HG02759 (cell line): Measurements from ENCODE around the gene PALM3.

Experiments used
- ATAC-seq: cut with Tn5 transposase; IDR thresholded peaks from one replicate; pipeline ENCODE4 v1.9.1; 2021; ENCODE audit warnings: mild to moderate bottlenecking, moderate library complexity; ENCODE audit not compliant: unreplicated experiment

Gene PALM3, protein sequence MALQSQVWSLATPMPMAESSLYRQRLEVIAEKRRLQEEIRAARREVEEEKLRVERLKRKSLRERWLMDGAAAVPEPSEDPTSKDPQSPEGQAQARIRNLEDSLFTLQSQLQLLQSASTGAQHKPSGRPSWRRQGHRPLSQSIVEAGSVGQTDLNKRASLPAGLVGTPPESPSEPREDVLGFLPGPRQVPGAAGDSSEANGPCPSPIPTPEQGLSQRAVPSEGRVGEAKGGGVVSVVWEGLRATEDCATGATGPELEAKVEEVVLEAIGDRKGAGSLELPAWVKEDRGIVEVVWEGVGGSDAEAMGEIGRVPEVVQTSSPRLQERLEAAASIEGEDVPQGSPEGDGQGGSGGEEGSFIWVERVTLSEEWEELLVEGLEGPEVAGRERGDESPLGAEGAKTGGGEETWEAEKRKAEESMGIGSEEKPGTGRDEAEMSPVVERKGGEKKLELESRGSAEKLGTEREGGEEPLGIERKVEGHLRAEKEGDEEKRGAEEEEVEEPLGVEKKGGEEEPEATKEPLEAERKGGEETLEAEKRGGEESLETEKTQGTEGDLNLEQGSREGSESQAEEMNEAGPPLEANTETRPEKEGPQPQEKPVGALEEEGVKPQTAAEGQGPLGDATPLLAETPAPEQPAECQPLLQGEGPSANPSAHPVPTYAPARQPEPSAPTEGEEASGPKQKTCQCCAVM

DNA sequence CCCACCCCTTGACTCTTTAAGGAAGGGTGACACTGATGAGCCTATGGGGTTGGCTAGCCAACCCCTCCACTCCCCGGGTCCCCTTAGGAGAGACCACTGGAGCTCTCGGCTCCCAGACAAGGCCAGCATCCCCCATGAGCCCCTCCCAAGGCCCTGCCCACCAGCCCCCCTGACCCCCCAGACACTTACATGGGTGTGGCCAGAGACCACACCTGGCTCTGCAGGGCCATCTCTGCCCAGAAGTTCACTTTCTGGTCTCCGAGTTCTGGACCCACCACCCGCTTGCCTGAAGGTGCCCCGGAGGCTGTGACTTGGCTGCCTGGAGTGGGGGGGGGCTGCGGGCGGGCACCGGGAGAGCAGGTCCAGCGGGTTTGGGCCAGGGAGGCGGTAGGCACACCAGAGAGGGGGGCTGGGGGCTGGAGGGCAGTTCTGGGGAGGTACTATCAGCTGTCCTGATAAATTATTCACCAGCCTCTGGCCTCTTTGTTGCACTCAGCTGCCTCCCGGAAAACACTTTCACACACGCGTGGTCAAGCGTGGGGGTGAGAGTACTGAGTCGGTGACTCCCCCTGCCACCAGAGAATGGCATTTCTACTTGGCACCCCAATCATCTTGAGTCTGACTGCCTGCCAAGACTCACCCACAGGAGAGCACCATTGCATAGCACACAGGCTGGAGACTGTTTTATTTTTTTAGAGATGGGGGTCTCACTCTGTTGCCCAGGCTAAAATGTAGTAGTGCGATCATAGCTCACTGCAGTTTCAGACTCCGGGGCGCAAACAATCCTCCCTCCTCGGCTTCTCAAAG is at the start of gene PALM3:
Gene PALM3 (minus strand): TSS at position 326 of the 807 bp plus-strand sequence. CDS start 96 bp downstream, at position 230.
- ATAC-seq: no peak

DNA sequence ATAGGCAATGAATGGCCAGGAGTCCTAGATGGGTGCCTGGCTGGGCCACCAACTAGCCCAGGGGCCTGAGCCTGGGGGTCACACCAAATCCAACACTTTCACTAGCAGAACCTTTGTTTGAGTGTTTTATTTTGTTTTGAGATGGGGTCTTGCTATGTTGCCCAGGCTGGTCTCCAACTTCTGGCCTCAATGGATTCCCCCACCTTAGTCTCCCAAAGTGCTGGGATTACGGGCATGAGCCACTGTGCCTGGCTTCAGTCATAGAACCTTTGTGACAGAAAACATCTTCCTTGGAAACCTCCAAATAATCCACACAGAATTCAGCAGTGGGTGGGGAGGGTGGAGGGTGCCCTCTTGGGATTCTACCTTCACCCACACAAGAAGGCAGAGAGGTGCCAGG is 49.6 kb upstream of the PALM3 start:
- no peak for ATAC-seq

DNA sequence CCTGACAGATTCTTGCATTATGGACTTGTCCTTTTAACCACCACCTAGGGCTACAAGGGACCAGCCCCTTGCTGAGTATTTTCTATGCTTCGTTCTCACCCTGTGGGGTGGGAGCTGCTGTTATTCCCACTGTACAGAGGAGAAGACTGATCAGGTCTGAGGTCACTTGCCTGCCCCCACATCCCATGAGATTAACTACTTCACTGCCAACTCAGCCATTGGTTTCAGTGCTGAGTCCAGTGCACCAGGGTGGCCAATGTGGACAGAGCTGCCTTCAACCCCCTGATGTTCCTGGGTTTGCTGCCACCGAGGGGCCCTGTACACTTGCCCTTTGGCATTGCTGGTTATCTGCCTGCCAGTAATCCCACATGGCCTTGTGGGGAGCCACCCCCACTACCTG is 48.8 kb upstream of the PALM3 start:
- ATAC-seq: no peak

DNA sequence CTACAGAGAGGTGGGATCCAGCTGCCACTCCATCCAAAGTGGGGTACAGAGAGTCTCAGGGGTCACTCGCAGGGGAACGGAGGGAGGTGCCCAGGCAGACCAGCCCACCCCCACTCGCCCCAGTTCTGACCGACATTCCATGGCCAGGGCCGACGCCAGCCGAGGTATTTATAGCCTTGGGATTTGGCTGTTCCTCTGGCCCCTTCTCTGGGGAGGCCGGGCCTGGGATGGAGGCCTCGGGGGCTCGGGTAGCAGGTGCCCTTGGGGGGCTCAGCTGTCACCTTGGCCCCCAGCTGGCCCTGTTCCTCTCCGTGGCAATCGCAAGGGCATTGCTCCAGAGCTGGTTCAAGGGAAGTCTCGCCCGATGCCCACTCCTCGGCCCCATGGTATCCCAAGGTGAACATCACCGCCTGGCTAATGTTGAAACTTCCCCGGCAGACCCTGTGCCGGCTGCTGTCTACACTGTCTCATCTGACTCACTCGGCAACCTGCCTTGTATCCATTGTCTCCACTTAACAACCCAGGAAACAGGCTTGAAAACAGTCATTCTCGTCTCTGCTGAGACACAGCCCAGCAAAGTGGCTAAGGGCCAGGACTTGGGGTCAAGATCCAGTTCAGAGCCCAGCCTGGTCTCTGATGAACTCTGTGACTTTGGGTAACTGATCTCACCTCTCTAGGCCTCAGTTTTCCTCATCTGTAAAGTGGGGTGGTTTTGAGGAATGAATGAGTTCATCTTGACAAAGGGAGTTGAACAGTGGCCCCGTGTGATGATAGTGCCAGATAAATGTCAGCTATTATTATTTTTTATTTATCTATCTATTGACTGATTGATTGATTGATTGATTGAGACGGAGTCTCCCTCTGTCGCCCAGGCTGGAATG is 45.9 kb upstream of the PALM3 start:
- no peak for ATAC-seq

DNA sequence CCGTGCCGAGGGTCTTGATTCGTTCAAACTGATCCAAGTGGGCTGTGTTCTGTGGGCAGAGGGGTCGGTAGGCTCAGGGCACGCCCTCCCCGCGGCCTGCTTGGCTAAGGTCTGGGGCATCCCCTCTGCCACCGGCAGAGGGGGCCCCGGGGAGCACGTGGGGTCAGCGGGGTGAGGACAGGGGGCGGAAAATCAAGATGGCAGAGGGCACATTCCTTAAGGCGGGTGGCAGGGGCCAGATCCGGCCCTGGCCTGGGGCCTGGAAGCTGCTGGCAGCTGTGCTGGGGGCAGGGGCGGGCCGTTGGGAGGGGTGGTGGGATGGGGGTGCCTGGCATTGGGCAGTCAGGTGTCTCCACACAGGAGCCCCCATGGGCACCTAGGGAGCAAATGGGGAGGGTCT is 45.0 kb upstream of the PALM3 start:
- ATAC-seq: no peak

DNA sequence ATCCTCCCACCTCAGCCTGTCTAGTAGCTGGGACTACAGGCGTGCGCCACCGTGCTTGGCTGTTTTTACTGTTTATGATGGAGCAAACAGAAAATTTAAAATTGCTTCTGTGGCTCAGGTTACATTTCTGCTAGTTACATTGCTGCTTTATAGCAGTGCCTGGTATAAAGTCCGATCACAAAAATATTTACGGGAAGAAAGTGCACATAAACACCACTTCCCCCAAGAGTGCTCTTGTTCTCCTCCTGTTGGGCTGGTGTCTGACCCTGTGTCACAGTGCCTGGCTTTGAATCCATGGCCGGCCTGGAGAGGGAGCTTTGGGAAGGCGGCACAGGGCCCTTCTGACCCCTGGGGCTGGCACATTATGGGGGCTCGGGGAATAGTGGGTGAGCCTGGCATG is 43.8 kb upstream of the PALM3 start:
- no peak for ATAC-seq

DNA sequence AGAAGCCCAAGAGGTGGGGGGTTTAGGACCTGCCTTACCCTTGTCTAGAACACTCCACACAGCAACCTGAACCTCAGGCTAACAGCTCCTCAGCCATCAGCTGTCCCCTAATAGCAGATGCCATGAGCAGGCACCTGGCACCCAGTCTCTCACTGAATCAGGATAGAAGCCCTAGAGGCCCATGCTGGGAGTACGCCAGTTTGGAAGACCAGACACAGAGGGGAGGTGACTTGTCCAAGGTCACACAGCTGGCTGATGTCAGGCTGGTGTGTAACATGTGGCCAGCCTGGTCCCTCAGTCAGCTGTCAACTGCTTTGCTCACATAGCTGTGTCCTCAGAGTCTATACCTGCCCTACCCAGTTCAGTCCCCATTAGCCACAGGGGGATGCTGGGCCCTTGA is 41.4 kb upstream of the PALM3 start:
- no peak for ATAC-seq

DNA sequence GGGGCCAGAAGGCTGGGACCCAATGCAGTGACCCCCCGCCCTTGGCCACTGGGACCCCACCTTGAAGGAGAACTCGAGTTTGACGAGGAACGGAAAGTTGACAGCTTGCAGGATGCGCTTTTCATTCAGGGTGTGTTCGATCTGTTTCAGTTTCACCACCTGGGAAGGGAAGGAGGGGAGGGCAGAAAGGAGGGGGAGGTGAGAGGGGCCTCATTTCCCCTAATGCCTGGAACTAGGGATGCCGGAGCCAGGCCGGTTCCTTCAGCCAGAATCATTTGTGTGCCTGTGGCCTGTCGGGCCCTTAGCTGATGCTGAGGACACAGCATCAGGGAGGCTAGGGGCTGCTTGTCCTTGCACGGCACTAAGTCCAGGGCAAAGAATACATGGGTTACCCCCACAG is 40.9 kb upstream of the PALM3 start:
- ATAC-seq: no peak

DNA sequence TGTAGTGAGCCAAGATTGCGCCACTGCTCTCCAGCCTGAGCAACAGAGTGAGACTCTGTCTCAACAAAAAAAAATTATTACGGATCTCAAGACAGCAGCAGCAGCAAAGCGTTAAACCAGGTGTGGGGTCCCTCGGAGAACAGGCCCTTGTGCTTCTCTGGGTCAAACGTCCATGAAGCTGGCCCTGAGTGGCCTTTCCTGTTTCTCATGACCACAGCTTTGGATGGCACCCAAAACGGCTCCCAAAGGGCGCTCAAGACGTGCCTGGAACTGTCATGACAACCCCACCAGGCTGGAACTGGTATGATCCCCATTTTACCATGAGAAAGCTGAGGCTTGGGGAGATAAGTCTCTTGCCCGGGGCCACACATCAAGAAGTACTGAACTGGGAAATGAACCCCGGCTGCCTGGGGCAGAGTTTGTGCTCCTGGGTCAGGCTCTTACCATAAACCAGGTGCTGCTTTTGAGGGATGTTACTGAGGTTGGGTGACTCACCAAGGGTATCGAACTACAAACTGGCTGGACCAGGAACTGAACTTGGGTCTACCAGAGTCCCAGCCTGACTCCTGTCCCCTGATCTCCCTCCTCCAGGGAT is 40.3 kb upstream of the PALM3 start:
- ATAC-seq: no peak

DNA sequence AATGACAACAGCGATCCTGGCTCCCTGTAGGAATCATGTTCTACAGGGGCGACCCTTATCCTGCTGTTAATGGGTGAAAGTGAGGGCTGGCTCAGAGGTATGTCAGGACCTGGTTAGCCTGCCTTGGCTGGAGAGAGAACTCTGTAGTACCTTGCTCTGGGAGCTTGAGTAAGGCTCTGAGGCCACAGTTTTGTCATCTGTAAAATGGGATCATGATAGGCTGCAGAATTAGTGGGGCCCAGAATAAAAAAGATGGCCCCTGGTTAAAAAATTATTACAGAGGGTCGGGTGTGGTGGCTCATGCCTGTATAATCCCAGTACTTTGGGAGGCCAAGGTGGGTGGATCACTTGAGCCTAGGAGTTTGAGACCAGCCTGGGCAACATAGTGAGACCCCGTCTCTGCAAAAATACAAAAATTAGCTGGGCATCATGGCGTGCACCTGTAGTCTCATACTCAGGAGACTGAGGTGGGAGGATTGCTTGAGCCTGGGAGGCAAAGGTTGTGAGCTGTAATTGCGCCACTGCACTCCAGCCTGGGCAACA is 39.2 kb upstream of the PALM3 start:
- no peak for ATAC-seq

DNA sequence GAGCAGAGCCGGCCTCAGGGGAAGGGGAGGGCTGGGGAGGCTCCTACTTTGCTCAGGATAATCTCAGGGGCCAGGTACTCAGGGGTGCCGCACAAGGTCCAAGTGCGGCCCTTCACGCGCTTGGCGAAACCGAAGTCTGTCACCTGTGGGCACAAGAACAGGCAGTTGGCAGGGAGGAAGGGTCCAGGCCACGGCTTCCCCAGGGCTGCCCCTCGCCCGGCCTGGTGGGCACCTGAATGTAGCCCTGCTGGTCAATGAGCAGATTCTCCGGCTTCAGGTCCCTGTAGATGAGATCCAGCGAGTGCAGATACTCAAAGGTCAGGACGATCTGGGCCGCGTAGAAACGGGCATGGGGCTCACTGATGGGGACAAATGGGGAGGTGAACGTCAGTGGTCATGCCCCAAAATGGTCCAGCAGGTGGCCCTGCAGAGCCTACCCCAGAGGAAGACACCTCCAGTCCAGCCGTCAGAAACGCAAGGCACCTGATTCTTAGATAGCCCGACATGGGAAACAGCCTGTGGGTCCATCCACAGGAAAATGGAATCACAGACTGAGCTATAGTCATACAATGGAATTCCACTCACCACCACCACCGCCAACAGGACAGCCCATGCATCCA is 35.8 kb upstream of the PALM3 start:
- ATAC-seq: no peak

DNA sequence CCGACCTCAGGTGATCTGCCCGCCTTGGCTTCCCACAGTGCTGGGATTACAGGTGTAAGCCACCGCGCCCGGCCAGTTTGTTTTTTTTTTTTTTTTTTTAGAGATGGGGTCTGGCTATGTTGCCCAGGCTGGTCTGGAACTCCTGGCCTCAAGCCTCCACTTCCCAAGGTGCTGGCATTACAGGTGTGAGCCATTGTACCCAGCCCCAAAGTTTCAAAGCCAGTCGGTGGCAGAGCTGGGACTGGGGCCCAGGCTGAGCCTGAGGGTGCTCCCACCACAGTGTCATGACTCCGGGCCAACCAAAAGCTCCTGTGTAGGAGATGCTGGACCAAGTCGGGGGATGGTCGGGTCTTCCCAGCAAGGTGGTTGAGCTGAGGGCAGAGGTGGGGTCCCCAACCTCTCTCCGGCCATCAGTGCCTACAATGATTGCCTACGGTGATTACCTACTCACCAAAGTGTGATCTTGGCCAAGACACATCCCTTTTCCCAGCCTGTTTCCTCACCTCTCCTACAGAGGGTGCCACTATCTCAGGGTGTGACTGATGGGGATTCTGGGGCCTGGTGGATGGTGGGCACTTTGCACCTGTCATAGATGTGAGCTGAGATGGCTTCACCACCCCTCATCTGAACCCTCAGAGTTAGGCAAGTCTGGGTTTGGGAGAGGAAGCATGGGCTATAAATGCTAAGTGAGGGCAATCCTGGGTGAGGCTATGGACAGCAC is 34.6 kb upstream of the PALM3 start:
- no peak for ATAC-seq

DNA sequence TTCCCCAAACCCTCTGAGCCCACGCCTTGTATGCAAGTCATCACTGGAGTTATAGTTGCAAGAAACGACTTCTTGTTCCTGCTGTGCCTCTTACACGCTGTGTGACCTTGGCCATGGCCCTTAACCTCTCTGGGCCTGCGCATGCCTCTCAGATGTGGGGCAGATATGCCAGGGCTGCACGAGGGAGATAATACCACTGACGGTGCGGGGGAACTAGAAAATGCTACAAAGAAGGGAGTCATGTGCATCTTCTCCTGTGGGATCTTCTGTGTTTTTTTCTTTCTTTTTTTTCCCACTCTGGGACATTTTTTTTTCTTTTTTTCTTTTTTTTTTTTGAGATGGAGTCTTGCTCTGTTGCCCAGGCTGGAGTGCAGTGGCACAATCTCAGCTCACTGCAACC is 33.0 kb upstream of the PALM3 start:
- no peak for ATAC-seq

DNA sequence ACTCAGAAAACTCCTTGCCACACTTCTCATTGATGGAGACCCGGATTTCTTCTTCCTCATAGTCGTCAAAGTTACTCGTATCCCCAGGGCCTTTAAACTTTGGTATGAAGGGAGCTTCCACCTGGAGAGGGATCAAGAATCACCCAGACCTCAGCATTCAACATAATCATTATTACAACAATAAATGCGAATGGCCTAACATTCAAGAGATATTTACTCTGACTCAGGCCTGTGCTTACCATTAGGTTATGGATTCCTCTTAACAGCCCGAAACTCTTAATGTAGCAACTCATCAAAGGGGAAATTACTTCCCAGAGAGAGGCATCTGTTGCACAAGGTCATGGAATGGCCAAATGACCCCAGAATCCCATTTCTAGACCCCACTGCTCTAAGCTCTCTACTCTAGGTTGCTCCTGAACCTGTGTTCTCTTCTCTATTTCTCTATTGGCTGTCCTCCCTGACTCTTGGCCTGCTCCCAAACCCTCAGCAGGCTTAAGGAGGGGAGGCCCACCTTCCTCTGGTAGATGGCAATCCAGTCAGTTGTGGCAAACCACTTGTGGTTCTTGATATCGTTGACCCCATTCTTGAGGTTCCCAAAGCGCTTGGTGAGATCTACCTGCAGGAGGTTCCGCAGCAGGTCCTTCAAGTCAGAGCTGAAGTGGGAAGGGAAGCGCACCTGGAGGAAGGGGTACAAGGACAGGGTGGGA is 31.4 kb upstream of the PALM3 start:
- no peak for ATAC-seq

DNA sequence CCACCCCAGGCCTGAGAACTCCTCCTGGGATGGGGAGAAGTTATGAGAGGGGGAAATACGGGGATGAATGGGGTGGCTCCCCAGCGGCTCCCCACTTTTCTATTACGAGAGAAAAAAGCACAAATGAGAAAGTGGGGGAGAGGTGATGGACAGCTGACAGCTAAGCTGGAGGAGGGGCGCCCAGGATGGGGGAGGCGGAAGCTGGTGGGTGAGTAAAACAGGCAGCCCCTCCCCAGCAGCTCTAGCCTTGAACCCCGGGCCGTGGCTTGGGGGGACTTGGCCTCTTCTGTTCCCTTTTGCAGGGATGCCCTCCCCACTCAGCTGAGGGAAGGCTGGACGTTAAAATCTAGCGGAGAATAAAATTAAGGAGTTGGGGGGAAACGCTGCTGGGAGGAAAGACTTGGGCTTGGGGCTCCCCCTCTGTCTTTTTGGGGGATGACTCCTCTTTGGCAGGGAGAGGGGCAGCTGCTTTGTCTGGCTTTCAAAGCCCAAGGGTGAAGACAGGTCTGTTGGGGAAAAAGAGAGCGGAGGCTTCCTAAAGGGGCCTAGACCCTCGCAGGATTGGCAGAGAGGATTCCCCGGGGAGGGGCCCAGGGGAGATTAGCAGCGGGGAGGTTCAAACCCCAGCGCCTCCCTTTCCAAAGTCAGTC is 30.1 kb upstream of the PALM3 start:
- ATAC-seq: no peak

DNA sequence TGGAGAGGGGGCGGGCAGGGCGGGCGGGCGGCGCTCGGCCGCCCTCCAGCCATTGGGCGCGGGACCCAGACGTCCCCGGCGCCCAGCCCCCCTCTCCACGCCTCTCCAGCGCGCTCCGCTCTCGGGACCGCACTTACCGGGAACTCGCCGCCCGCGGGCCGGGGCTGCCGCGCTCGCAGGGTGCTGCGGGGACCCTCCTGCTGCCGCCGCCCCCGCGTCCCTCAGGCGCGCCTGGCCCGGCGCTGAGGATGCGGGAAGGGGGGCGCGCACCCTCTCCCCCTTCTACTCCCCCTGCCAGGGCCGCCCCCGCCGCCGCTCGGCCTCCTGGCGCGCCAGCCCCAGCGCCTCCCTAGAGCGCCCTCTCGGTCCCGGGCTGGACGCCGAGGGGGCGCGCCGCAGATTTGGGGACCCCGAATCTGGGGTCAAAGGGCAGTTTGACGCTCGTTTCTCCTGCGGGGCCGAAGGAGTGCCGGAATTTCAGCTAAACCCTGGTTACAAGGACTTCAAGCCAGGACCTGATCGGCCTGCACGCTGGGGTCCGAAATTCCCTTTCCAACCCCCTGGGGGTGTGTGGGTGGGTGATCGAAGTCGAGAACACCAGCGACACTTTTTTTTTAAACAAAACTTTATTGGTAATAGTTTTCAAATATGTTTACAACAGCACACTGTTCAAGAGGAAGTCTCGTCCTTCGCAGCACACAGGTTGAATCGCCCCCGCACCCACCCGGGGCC is 29.4 kb upstream of the PALM3 start:
- peak; percentile 66 for ATAC-seq

DNA sequence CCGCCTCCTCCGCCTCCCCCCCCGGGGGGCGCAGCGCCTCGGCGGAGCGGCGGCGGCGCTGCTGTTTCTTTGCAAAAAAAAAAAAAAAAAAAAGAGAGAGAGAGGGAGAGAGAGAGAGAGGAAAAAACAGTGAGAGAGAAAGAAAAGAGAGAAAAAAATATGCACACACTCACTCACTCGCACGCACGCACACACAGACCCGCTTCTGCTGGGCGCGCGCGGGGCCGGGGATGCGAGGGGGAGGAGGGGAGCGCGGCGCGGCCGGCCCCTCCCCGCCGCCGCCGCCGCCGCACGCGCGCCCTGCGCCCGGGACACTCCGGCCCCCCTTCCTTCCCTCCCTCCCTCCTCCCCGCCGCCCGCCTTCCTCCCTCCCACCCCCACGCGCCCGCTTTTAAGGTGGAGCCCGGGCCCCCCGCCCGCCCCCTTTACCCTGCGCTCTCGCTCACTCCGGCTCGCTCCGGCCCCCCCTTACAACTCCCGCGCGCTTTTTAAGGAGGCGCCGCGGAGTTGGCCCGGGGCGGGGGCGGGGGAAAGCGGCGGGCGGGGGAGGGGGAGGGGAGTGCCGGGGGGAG is 28.7 kb upstream of the PALM3 start, which contains the start of gene SAMD1:
Gene SAMD1 (minus strand): TSS at position 243 of the 572 bp plus-strand sequence.
- peak; percentile 52 for ATAC-seq
